GM12801 (cell line): ENCODE data around the gene WNT11.

ENCODE experiments used
- TF ChIP-seq, protein P1 (sequence below): IDR thresholded peaks from one replicate; pipeline ENCODE4 v1.5.1; 2011; ENCODE audit warnings: control low read depth; ENCODE audit not compliant: insufficient read length; ENCODE audit errors: extremely low read depth

The WNT11 gene

DNA sequence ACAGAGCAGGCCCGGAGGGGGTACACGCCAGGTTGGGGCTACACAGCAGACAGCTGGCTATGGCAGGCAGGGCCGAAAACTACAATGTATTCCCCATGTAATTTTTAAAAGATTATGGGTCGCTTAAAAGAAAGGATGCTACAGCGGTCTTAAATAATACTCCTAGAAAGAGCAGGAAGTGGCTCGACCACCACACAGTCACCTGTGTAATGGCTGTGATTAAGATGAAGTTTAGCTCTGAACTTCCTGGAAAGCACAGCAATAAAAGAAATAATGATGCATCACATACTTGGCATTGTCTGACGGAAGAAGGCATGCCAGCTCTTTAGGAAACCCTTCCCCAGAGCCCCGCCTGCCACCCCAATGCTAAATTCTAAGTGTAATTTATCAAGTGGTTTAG, 32.6 kb downstream of the WNT11 start:
- TF ChIP-seq, protein P1, sequence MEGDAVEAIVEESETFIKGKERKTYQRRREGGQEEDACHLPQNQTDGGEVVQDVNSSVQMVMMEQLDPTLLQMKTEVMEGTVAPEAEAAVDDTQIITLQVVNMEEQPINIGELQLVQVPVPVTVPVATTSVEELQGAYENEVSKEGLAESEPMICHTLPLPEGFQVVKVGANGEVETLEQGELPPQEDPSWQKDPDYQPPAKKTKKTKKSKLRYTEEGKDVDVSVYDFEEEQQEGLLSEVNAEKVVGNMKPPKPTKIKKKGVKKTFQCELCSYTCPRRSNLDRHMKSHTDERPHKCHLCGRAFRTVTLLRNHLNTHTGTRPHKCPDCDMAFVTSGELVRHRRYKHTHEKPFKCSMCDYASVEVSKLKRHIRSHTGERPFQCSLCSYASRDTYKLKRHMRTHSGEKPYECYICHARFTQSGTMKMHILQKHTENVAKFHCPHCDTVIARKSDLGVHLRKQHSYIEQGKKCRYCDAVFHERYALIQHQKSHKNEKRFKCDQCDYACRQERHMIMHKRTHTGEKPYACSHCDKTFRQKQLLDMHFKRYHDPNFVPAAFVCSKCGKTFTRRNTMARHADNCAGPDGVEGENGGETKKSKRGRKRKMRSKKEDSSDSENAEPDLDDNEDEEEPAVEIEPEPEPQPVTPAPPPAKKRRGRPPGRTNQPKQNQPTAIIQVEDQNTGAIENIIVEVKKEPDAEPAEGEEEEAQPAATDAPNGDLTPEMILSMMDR, result no peak

- TF ChIP-seq, protein P1, result no peak
Measured at GRCh38 chr11:76172583-76172982, 33.7 kb downstream of the WNT11 start.

- TF ChIP-seq, protein P1, result no peak
Measured at GRCh38 chr11:76170468-76170867, 35.8 kb downstream of the WNT11 start.

DNA sequence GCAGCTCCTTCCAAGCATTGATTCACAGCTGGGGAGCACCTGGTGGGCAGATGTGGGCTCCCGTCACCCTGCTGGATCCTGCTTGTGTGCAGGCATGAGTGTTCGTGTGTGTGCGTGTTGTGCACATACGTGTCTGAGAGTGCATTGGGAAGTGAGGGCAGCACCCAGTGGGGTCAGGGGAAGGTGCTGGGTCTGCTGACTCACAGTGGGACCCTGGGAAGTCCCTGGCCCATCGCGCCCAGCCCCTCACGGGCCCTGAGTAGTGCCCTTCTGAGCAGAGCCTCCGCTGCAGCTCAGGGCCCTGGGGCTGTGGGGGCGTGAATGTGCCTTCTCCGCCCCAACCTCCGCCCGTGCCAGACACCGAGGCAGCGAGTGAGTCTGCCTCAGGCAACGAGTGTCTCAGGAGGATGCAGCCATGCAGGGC, 36.8 kb downstream of the WNT11 start:
- TF ChIP-seq, protein P1, result no peak

GRCh38 chr11:76167590-76167989, 38.7 kb downstream of the WNT11 start:
- TF ChIP-seq, protein P1, result no peak

- TF ChIP-seq, protein P1, result no peak
Measured at GRCh38 chr11:76166314-76166713, 40.0 kb downstream of the WNT11 start.

- TF ChIP-seq, protein P1, result no peak
Measured at GRCh38 chr11:76164861-76165751, 41.2 kb downstream of the WNT11 start.
